HUES64 (cell line): ENCODE measurements around the gene NMS.
"Not testable (repeated sequence)": the region's sequence is repeated elsewhere in the genome, so short reads cannot be mapped to it uniquely, and the experiment has no call there.

Source experiments
- H3K27ac ChIP-seq: 2 replicates; pipeline ENCODE4 v1.7.0; 2013; ENCODE audit warnings: low read depth, low read length, inconsistent platforms
- H3K27me3 ChIP-seq: 2 replicates; pipeline ENCODE4 v1.6.1; 2013; ENCODE audit warnings: mild to moderate bottlenecking, low read length; ENCODE audit not compliant: insufficient read depth
- H3K36me3 ChIP-seq: 2 replicates; pipeline ENCODE4 v1.6.1; 2013; ENCODE audit warnings: mild to moderate bottlenecking, low read length; ENCODE audit not compliant: insufficient read depth
- H3K4me1 ChIP-seq: 2 replicates; pipeline ENCODE4 v1.6.1; 2013; ENCODE audit warnings: mild to moderate bottlenecking, low read length, moderate library complexity; ENCODE audit not compliant: insufficient read depth
- H3K4me3 ChIP-seq: 2 replicates; pipeline ENCODE4 v1.5.1; 2013; ENCODE audit warnings: mild to moderate bottlenecking, low read length, moderate library complexity
- H3K9ac ChIP-seq: 2 replicates; pipeline ENCODE4 v1.6.1; 2013; ENCODE audit warnings: mild to moderate bottlenecking, low read depth, low read length
- H3K9me3 ChIP-seq: 2 replicates; pipeline ENCODE4 v1.6.1; 2013; ENCODE audit warnings: low read depth, low read length; ENCODE audit not compliant: insufficient read depth
- WGBS: fragments of 150-250, 120-280 bp; methylation state at CpG from one replicate; pipeline ENCODE4 v1.1.7; 2013; ENCODE audit warnings: missing lambda C conversion rate; 5-methylcytosine and 5-hydroxymethylcytosine counted together

NMS gene

DNA sequence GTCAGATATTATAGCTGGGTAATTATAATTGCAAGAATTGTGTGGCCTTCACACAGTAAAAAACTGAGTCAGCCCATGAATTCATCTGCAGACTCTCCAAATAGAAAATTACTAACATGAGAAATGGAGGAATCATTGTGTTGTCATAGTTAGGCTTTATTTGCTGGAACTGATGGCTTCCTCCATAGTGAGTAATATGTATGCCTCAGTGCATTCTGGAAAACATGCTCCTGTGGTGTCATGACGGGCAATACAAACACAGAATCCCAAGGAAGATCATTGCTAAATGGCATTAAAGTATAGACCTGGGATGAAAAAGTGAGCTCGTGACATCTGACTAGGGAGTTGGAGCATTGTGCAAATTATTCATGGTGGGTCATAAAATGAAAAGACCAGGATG, 23.6 kb upstream of the NMS start:
- no peaks in the 10 kb centered on the region for H3K36me3 ChIP-seq
- H3K4me3 ChIP-seq = no peak overlapping the region
- no peak overlapping the region for H3K27ac ChIP-seq
- WGBS = 91% methylated on average over 2 of the region's 2 CpGs
- no peaks in the 10 kb centered on the region for H3K4me1 ChIP-seq
- no peak overlapping the region for H3K9ac ChIP-seq
- H3K27me3 ChIP-seq = no peaks in the 10 kb centered on the region
- 0 out of 2 replicates have a peak, but pooled peaks cover 6% of the 10 kb centered on the region for H3K9me3 ChIP-seq

DNA sequence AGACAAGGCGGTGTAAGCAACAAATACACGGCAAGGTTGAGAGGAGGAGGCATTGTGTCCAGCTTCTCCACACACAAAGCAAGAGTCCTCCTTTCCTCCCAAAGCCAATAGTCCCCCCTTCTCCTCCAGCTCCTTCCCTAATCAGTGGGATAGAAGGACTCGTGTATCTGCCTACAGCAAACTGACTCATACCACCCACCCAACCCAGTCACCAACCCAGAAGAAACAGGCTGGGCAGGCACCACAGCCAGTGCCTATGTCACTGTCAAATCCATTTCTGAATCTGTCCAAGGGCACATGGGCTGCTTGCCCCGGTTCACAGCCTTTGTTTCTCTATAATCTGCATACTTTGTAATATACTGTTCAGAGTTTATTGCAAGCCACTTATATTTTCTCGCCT, 19.2 kb upstream of the NMS start:
- no peak overlapping the region for H3K4me3 ChIP-seq
- H3K9ac ChIP-seq = no peak overlapping the region
- H3K36me3 ChIP-seq = no peaks in the 10 kb centered on the region
- no peaks in the 10 kb centered on the region for H3K27me3 ChIP-seq
- H3K27ac ChIP-seq = no peak overlapping the region
- H3K4me1 ChIP-seq = no peaks in the 10 kb centered on the region
- H3K9me3 ChIP-seq = peaks cover 35% of the 10 kb centered on the region
- WGBS = 88% methylated on average over 5 of the region's 5 CpGs

DNA sequence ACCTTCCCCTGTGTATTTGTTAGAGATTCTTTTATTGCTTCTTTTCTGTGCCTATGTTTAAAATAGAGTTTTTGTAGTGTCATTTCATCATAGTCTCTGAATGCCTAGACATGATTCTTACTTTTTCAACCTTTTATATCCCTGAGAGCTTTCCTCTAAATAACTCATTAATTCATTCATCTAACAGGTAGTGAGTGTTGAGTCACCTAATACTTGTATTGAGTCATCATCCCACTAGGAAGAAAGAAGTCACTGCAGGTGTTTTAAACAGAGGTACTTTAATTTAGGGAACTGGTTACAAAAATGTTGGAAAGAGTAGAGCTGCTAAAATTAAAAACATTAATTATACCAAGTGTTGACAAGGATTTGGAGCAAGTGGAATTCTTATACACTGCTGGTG, 18.5 kb upstream of the NMS start:
- Histone ChIP-seq H3K4me1 (no peaks in the 10 kb centered on the region), H3K9me3 (peaks cover 40% of the 10 kb centered on the region), H3K4me3 (no peak overlapping the region), H3K27me3 (no peaks in the 10 kb centered on the region), H3K27ac (no peak overlapping the region), H3K9ac (no peak overlapping the region), H3K36me3 (no peaks in the 10 kb centered on the region)

DNA sequence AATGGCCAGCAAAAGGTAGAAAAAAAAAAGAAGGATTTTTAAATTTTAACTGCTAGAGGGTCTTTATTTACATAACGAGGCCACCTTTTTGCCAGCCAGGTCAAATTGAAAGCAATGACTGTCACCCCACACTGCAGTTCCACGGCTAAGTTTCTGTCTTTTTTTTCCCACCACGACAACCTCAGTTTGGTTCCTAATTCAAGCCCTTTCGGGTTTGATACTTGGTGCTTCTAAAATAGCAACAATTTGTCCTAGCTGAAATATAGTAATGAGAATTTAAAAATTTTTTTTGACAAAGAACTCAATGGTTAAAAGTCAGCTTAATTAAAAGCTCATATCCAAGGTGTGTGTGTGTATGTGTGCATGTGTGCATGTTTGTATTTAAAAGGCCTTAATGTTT, 16.4 kb upstream of the NMS start:
- no peaks in the 10 kb centered on the region for H3K36me3 ChIP-seq
- 88% methylated on average over 4 of the region's 4 CpGs for WGBS

DNA sequence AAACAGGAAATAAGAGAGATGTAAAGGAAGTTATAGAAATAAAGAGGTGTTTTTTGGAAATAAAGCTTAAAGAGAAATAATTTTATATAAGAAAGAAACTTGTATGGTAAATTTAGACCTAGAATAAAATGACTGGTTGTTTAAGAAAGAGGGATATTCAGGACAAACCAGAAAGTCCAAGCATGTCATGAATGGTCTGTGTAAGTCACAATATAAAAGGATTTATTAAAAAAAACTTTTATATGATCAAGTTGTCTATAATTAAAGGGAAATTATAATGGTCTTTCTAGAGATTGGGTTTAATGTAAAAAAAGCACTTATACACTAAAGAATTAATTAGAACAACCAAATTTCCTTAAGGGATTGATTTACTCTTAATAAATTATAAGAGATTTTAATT, 13.9 kb upstream of the NMS start:
- not testable (repeated sequence) for H3K27me3 ChIP-seq, H3K4me1 ChIP-seq, H3K36me3 ChIP-seq, H3K9ac ChIP-seq, H3K4me3 ChIP-seq, H3K27ac ChIP-seq
- H3K9me3 ChIP-seq = peaks cover 77% of the 10 kb centered on the region

More for the DNA sequence above, 16.4 kb upstream of the NMS start:
- Histone ChIP-seq H3K4me1 (no peaks in the 10 kb centered on the region), H3K27me3 (no peaks in the 10 kb centered on the region), H3K4me3 (no peak overlapping the region), H3K9me3 (peaks cover 60% of the 10 kb centered on the region), H3K9ac (no peak overlapping the region), H3K27ac (no peak overlapping the region)

DNA sequence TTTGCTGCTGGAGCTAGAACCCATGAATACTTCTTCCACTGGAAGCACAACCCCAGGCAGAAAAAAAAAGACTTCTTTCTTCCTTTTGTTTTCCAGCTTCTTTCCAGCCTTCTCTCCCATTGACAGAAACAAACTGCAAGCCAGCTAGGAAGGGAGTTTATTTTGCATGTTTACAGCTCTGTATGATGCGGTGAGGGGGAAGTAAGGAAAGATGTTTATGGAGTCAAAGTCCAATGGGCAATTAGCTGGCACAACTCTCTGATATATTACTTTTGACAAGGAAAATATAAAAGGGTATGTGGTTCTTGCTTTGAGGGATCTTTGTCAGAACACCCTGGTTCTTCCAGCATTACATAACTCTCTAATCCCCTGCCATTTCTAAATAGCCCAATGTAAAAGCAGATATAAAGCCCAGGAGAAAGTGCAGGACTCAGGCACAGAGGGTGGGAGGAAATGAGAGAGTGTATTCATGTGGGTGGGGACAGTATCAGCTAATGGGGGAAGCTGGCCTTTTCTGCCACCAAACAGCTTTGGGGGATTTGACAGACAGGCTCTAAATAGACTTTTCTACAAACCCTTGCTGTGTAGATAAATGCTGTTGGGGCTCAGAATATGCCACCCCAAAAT, 9.3 kb upstream of the NMS start:
- WGBS = 100% methylated on average over 1 of the region's 1 CpG
- no peaks in the 10 kb centered on the region for H3K4me1 ChIP-seq

DNA sequence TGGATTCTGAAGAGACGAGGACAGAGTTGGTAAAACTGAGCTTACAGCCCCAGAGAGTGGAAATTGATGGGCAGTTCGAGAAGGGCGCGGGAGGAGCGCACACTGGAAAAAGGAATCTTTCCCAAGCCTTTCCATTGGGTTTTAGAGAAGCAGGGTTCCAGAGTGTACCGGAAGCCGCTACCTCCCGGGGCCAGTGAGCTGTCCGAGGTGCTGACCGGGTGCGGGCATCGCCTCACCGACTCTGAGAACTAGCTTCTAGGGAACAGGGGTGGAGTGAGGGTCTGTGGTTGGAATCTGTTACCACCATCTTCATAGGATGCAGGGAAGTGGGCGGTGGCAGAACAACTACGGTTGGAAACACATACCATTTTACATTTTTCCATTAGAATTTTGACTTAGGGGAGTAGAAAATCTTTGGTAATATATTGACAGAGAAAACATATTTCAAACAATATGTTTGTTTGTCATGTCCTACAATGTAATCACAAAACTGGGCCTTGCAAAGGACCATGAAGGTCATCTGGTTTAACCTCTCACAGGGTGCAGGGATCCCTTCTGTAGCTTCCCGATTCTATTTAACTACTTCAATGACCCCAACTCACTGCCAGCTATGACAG, 724 bp downstream of the NMS start:
- no peak overlapping the region for H3K4me3 ChIP-seq
- 18% methylated on average over 14 of the region's 16 CpGs for WGBS
- H3K4me1 ChIP-seq = no peaks in the 10 kb centered on the region
- no peaks in the 10 kb centered on the region for H3K27me3 ChIP-seq
- H3K9me3 ChIP-seq = no peaks in the 10 kb centered on the region
- no peaks in the 10 kb centered on the region for H3K36me3 ChIP-seq
- H3K27ac ChIP-seq = no peak overlapping the region
- H3K9ac ChIP-seq = no peak overlapping the region

More for the DNA sequence above, 9.3 kb upstream of the NMS start:
- H3K27ac ChIP-seq = no peak overlapping the region
- H3K9me3 ChIP-seq = peaks cover 54% of the 10 kb centered on the region
- H3K9ac ChIP-seq = no peak overlapping the region
- H3K27me3 ChIP-seq = no peaks in the 10 kb centered on the region
- H3K4me3 ChIP-seq = no peak overlapping the region
- H3K36me3 ChIP-seq = no peaks in the 10 kb centered on the region

DNA sequence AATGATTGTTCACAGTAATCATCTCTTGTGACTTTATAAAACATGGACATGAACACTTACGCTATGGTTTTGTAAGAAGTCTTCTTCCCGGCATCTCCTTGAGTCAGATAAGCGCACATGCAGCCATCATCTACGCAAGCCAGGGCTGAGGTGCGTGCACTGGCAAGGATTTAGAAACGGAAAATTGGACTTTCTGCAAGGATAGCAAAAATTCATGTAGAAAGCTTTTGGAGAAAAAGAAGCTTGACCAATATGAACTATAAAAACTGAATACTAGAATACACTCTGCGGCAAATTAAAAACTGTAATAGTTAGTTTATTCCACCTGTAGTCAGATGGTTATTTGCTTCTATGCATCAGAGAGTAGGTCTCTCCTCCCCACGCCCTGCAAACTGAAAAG, 6.3 kb downstream of the NMS start:
- Histone ChIP-seq H3K27me3 (no peaks in the 10 kb centered on the region), H3K27ac (no peak overlapping the region), H3K9ac (no peak overlapping the region), H3K4me3 (no peak overlapping the region), H3K4me1 (no peaks in the 10 kb centered on the region), H3K36me3 (no peaks in the 10 kb centered on the region), H3K9me3 (no peaks in the 10 kb centered on the region)
- 96% methylated on average over 6 of the region's 8 CpGs for WGBS

DNA sequence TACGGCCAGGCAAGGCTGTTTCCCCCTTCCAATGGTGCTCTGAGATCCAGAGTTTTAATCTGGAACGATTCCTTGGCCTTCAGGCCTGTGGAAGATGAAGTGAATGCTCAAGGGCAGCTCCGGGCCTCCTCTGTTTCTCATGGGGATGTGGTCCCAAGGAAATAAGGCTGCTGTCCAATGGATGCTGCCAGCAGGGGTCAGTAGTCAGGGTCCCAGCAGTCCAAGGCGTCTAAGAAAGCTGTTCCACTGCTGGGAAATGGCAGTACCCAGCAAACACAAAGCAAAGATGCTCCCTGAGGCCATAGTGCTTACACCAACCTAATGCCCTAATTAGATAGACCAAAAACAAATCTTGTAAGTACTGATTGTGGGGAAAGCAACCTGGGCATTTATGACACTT, 12.5 kb downstream of the NMS start:
- Histone ChIP-seq H3K9me3 (no peaks in the 10 kb centered on the region), H3K36me3 (no peaks in the 10 kb centered on the region), H3K4me3 (no peak overlapping the region), H3K9ac (no peak overlapping the region), H3K4me1 (no peaks in the 10 kb centered on the region), H3K27me3 (no peaks in the 10 kb centered on the region), H3K27ac (no peak overlapping the region)
- WGBS = 70% methylated on average over 4 of the region's 4 CpGs

DNA sequence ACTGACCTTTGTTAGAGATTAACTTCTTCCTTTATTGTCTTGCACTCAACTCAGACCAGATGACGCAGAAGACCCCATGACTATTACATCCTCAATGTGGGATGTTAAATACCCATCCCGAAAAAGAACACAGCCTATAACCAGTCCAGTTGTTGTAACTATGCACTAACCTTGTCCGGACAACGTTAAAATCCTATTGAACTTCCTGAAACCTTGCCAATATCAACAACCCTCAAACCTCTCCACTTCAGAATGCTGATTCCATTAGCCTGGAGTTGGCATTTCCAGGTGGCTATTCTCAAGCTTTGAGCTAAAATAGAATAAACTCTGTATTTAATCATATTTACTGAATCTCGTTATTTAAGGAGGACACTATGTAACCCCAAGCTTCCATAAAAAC, 13.6 kb downstream of the NMS start:
- Histone ChIP-seq H3K36me3 (no peaks in the 10 kb centered on the region), H3K27ac (no peak overlapping the region), H3K4me3 (no peak overlapping the region), H3K27me3 (no peaks in the 10 kb centered on the region), H3K9me3 (no peaks in the 10 kb centered on the region), H3K9ac (no peak overlapping the region), H3K4me1 (no peaks in the 10 kb centered on the region)
- WGBS = 91% methylated on average over 4 of the region's 5 CpGs

DNA sequence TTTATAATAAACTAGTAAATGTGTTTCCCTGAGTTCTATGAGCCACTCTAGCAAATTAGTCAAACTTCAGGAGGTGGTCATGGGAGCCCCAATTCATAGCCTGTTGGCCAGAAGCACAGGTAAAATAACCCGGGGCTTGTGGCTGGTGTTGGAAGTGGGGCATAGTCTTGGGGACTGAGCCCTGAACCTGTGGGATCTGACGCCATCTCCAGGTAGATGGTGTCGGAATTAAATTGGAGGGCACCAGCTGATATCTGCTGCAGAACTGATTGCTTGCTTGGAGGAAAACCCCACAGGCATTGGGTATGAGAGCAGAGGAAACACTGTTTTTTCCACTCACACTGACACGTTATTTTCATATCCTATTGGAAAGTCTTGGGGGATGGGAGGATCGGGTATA, 14.1 kb downstream of the NMS start:
- Histone ChIP-seq H3K36me3 (no peaks in the 10 kb centered on the region), H3K9me3 (no peaks in the 10 kb centered on the region), H3K27ac (no peak overlapping the region), H3K4me3 (no peak overlapping the region), H3K9ac (no peak overlapping the region), H3K4me1 (no peaks in the 10 kb centered on the region), H3K27me3 (no peaks in the 10 kb centered on the region)
- 94% methylated on average over 3 of the region's 5 CpGs for WGBS

DNA sequence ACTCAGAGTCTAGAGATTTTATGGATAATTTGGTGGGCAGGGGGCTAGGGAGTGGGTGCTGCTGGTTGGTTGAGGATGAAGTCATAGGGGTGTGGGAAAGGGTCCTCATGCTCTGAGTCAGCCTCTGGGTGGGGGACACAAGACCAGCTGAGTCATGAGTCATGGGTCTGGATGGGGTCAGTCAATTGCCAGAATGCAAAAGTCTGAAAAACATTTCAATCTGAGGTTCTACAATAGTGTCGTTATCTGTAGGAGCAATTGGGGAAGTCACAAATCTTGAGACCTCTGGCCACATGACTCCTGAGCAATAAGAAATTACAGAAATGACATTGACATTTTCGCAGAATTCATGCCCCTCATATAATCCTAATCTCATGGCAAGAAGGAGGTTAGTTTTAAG, 15.1 kb downstream of the NMS start:
- H3K36me3 ChIP-seq = no peaks in the 10 kb centered on the region
- no peak overlapping the region for H3K27ac ChIP-seq
- H3K4me1 ChIP-seq = no peaks in the 10 kb centered on the region
- H3K27me3 ChIP-seq = no peaks in the 10 kb centered on the region
- no peak overlapping the region for H3K9ac ChIP-seq
- WGBS = 97% methylated on average over 1 of the region's 2 CpGs
- no peak overlapping the region for H3K4me3 ChIP-seq
- H3K9me3 ChIP-seq = no peaks in the 10 kb centered on the region
